DOHH2 (cell line): ENCODE results near the gene NFKBIZ.

Experiments
- CTCF ChIP-seq: fragments of 200-600 bp; sonication (generic); IDR thresholded peaks from one replicate; pipeline ENCODE4 v1.5.1; 2014; ENCODE audit warnings: antibody characterized with exemption, mild to moderate bottlenecking, low read depth, low read length; ENCODE audit not compliant: poor library complexity, severe bottlenecking
- EZH2phosphoT487 ChIP-seq: fragments of 200-600 bp; sonication (generic); IDR thresholded peaks from 2 replicates; pipeline ENCODE4 v1.6.1; 2017; ENCODE audit warnings: borderline replicate concordance, mild to moderate bottlenecking, antibody characterized with exemption, low read length, moderate library complexity, mixed read lengths

DNA sequence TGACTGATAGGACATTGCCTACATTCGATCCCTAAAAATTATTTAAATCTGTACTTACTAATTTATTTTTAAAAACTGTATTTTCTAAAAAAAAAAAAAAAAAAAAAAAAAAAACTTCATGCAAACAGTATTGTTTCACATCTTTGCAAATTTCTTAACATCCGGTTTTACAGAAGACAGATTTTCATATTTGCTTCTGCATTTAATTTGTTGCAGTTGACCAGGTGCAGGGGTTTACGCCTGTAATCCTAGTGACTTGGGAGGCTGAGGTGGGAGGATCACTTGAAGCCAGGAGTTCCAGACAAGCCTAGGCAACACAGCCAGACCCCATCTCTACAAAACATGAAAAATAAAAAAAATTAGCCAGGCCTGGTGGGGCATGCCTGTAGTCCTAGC lies 6.4 kb upstream of the NFKBIZ start:
- TF ChIP-seq CTCF (no peak), EZH2phosphoT487 (no peak)
